Measurements from ENCODE around the gene LSR. TPM values are rescaled to one million over a fixed set of nuclear protein-coding genes. Genes with fewer than 3 reads are reported as not detected.
A peak's percentile ranks its signal among the peaks of the same experiment; 100 is the strongest.

LSR gene
- total RNA-seq, 2 donors from 2014 or later: 67.5 to 80.1 TPM

- Histone ChIP-seq H3K4me1 (peaks cover 15% of the 10 kb centered on the region), H3K36me3 (replicated peaks in 1 of 2; ENCODE audit: insufficient read depth in 1 of 2, low read depth in 2 of 2) (no peaks in the 10 kb centered on the region), H3K9me3 (no peaks in the 10 kb centered on the region), H3K27ac (peak overlapping the region in 3 of 4 donors; percentile 27 to 51 (median 47)), H3K4me3 (no peak overlapping the region), H3K27me3 (no peaks in the 10 kb centered on the region)
- 85% methylated on average over 7 of the region's 7 CpGs for WGBS, 2 donors
- intact Hi-C loops (cut with DNase I): no loop called here
- ATAC-seq (peak; percentile 3), DNase-seq (no peak)
- TF ChIP-seq, protein P1, sequence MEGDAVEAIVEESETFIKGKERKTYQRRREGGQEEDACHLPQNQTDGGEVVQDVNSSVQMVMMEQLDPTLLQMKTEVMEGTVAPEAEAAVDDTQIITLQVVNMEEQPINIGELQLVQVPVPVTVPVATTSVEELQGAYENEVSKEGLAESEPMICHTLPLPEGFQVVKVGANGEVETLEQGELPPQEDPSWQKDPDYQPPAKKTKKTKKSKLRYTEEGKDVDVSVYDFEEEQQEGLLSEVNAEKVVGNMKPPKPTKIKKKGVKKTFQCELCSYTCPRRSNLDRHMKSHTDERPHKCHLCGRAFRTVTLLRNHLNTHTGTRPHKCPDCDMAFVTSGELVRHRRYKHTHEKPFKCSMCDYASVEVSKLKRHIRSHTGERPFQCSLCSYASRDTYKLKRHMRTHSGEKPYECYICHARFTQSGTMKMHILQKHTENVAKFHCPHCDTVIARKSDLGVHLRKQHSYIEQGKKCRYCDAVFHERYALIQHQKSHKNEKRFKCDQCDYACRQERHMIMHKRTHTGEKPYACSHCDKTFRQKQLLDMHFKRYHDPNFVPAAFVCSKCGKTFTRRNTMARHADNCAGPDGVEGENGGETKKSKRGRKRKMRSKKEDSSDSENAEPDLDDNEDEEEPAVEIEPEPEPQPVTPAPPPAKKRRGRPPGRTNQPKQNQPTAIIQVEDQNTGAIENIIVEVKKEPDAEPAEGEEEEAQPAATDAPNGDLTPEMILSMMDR (IDR thresholded peaks at IDR 0.05): no peak
- no peak for TF ChIP-seq POLR2A (IDR thresholded peaks at IDR 0.05)
These were observed 60.1 kb downstream of the LSR start for GRCh38 chr19:35308910-35309309.

DNA sequence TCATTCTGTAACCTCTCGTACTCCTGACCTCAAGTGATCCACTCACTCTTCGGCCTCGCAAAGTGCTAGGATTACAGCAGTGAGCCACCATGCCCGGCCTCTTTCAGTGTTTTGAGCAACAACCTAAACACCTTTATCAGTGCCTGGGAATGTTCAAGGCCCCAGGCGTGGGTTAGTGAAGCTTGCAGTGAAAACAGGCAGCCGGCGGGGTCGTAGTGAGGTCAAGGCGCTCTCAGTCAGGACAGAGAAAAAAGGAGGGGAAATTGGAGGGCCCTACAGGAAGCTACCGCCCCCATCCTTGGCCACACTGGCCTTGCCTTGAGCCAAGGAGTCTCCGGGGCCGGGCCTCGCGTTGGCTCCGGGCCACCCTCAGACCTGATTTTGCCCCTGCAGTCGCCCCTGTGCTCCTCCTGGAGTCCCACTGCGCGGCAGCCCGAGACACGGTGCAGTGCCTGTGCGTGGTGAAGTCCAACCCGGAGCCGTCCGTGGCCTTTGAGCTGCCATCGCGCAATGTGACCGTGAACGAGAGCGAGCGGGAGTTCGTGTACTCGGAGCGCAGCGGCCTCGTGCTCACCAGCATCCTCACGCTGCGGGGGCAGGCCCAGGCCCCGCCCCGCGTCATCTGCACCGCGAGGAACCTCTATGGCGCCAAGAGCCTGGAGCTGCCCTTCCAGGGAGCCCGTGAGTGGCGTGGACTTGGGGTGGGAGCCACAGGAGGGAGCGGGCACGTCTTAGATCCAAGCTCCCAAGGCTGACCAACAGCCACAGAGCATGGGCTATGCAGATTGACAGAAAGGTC, 60.9 kb downstream of the LSR start:
- peak overlapping the region in 3 of 4 donors; percentile 27 to 51 (median 47) for H3K27ac ChIP-seq
- DNase-seq: peak; percentile 67 to 88 (median 80)
- H3K27me3 ChIP-seq: no peaks in the 10 kb centered on the region
- intact Hi-C loops (cut with DNase I): no loop called here
- peak; percentile 87 for ATAC-seq
- no peaks in the 10 kb centered on the region for H3K36me3 ChIP-seq (replicated peaks in 1 of 2; ENCODE audit: insufficient read depth in 1 of 2, low read depth in 2 of 2)
- H3K4me3 ChIP-seq: no peak overlapping the region
- WGBS, 2 donors: 55 to 62% methylated on average over 28 to 47 of the region's 47 CpGs
- no peak for TF ChIP-seq POLR2A (IDR thresholded peaks at IDR 0.05)
- TF ChIP-seq, protein P1 (IDR thresholded peaks at IDR 0.05): no peak
- H3K4me1 ChIP-seq: peaks cover 15% of the 10 kb centered on the region
- no peaks in the 10 kb centered on the region for H3K9me3 ChIP-seq

- 80 to 86% methylated on average over 1 to 11 of the region's 12 CpGs for WGBS, 2 donors
- H3K4me1 ChIP-seq: peaks cover 15% of the 10 kb centered on the region
- DNase-seq: no peak
- H3K4me3 ChIP-seq: no peak overlapping the region
- intact Hi-C loops (cut with DNase I): no loop called here
- H3K36me3 ChIP-seq (replicated peaks in 1 of 2; ENCODE audit: insufficient read depth in 1 of 2, low read depth in 2 of 2): no peaks in the 10 kb centered on the region
- H3K27me3 ChIP-seq: no peaks in the 10 kb centered on the region
- no peak overlapping the region for H3K27ac ChIP-seq
- no peak for ATAC-seq
- no peaks in the 10 kb centered on the region for H3K9me3 ChIP-seq
- no peak for TF ChIP-seq POLR2A (IDR thresholded peaks at IDR 0.05)
- TF ChIP-seq, protein P1 (IDR thresholded peaks at IDR 0.05): no peak
These were observed 61.5 kb downstream of the LSR start for GRCh38 chr19:35310331-35310730.

- intact Hi-C loops (cut with DNase I): no loop called here
- no peak for TF ChIP-seq POLR2A (IDR thresholded peaks at IDR 0.05)
- TF ChIP-seq, protein P1 (IDR thresholded peaks at IDR 0.05): no peak
- DNase-seq (no peak), ATAC-seq (no peak)
- H3K27ac ChIP-seq: no peak overlapping the region
- H3K4me1 ChIP-seq: peaks cover 15% of the 10 kb centered on the region
- H3K4me3 ChIP-seq: no peak overlapping the region
- H3K36me3 ChIP-seq (replicated peaks in 1 of 2; ENCODE audit: insufficient read depth in 1 of 2, low read depth in 2 of 2): no peaks in the 10 kb centered on the region
- H3K9me3 ChIP-seq: no peaks in the 10 kb centered on the region
- WGBS, 2 donors: 89 to 91% methylated on average over 10 of the region's 10 CpGs
- H3K27me3 ChIP-seq: no peaks in the 10 kb centered on the region
These were observed 62.1 kb downstream of the LSR start for GRCh38 chr19:35310811-35311465.

Data from body of pancreas (tissue), 4 donors.